ENCODE measurements around the gene IKZF2.

Gene IKZF2

GRCh38 chr2:212997526-212998020, 153.8 kb downstream of the IKZF2 start:
- DNase-seq (ENCODE audit: low spot score), result no peak

GRCh38 chr2:212995920-212996319, 155.5 kb downstream of the IKZF2 start:
- DNase-seq (ENCODE audit: low spot score), result no peak

GRCh38 chr2:212994976-212995375, 156.4 kb downstream of the IKZF2 start:
- no peak for DNase-seq (ENCODE audit: low spot score)

- no peak for DNase-seq (ENCODE audit: low spot score)
These were observed 160.3 kb downstream of the IKZF2 start for GRCh38 chr2:212991120-212991519.

GRCh38 chr2:212990697-212991096, 160.7 kb downstream of the IKZF2 start:
- DNase-seq (ENCODE audit: low spot score), result no peak

- DNase-seq (ENCODE audit: low spot score), result no peak
These were observed 163.9 kb downstream of the IKZF2 start for GRCh38 chr2:212987492-212987891.

- no peak for DNase-seq (ENCODE audit: low spot score)
These were observed 167.3 kb downstream of the IKZF2 start for GRCh38 chr2:212984129-212984528.

- DNase-seq (ENCODE audit: low spot score), result no peak
These were observed 171.6 kb downstream of the IKZF2 start for GRCh38 chr2:212979799-212980198.

GRCh38 chr2:212979046-212979612, 172.3 kb downstream of the IKZF2 start:
- DNase-seq (ENCODE audit: low spot score), result no peak

- DNase-seq (ENCODE audit: low spot score), result no peak
These were observed 174.3 kb downstream of the IKZF2 start for GRCh38 chr2:212977152-212977551.

GRCh38 chr2:212975333-212975732, 176.1 kb downstream of the IKZF2 start:
- no peak for DNase-seq (ENCODE audit: low spot score)

- DNase-seq (ENCODE audit: low spot score), result no peak
These were observed 176.7 kb downstream of the IKZF2 start for GRCh38 chr2:212974692-212975091.

GRCh38 chr2:212973347-212973746, 178.1 kb downstream of the IKZF2 start:
- DNase-seq (ENCODE audit: low spot score), result no peak

- DNase-seq (ENCODE audit: low spot score), result no peak
These were observed 181.3 kb downstream of the IKZF2 start for GRCh38 chr2:212970132-212970531.

- DNase-seq (ENCODE audit: low spot score), result no peak
These were observed 182.9 kb downstream of the IKZF2 start for GRCh38 chr2:212968284-212969081.

GRCh38 chr2:212966884-212967283, 184.5 kb downstream of the IKZF2 start:
- no peak for DNase-seq (ENCODE audit: low spot score)

GRCh38 chr2:212962691-212963090, 188.7 kb downstream of the IKZF2 start:
- no peak for DNase-seq (ENCODE audit: low spot score)

- DNase-seq (ENCODE audit: low spot score), result no peak
These were observed 190.2 kb downstream of the IKZF2 start for GRCh38 chr2:212961255-212961654.

- no peak for DNase-seq (ENCODE audit: low spot score)
These were observed 191.1 kb downstream of the IKZF2 start for GRCh38 chr2:212960336-212960735.

- DNase-seq (ENCODE audit: low spot score), result no peak
These were observed 191.8 kb downstream of the IKZF2 start for GRCh38 chr2:212959471-212960117.

GRCh38 chr2:212958757-212959295, 192.6 kb downstream of the IKZF2 start:
- DNase-seq (ENCODE audit: low spot score), result no peak

GRCh38 chr2:212958133-212958532, 193.3 kb downstream of the IKZF2 start:
- no peak for DNase-seq (ENCODE audit: low spot score)

GRCh38 chr2:212957624-212958023, 193.8 kb downstream of the IKZF2 start:
- DNase-seq (ENCODE audit: low spot score), result no peak

Measured in NAMALWA (cell line).